GM12875 (cell line): ENCODE data around the gene PFDN2.
"Not testable (repeated sequence)": the region's sequence is repeated elsewhere in the genome, so short reads cannot be mapped to it uniquely, and the experiment has no call there.

Source experiments
- H3K4me3 ChIP-seq: one replicate; pipeline ENCODE4 v1.5.1; 2011; ENCODE audit warnings: low read depth, low read length, control low read depth
- CTCF ChIP-seq: IDR thresholded peaks from 2 replicates; pipeline ENCODE4 v1.5.1; 2011; ENCODE audit warnings: low read depth, mild to moderate bottlenecking, control low read depth, inconsistent platforms, low read length, moderate library complexity, borderline replicate concordance; ENCODE audit not compliant: insufficient read depth

PFDN2 gene

GRCh38 chr1:161122967-161123366, 5.1 kb upstream of the PFDN2 start:
- no peak for TF ChIP-seq CTCF
- H3K4me3 ChIP-seq: no peak overlapping the region

GRCh38 chr1:161121834-161122233, 4.0 kb upstream of the PFDN2 start:
- H3K4me3 ChIP-seq: no peak overlapping the region
- TF ChIP-seq CTCF: no peak

GRCh38 chr1:161121042-161121650, 3.3 kb upstream of the PFDN2 start:
- TF ChIP-seq CTCF: no peak
- H3K4me3 ChIP-seq: no peak overlapping the region

GRCh38 chr1:161119092-161119903, 1.5 kb upstream of the PFDN2 start:
- H3K4me3 ChIP-seq: peak overlapping the region; percentile 100
- peak; percentile 47; the same call in 1 of the 2 replicates for TF ChIP-seq CTCF

GRCh38 chr1:161115961-161116360, 1.9 kb downstream of the PFDN2 start:
- not testable (repeated sequence) for H3K4me3 ChIP-seq

GRCh38 chr1:161115132-161115711, 2.6 kb downstream of the PFDN2 start:
- no peak overlapping the region for H3K4me3 ChIP-seq
- no peak for TF ChIP-seq CTCF

- no peak overlapping the region for H3K4me3 ChIP-seq
- no peak for TF ChIP-seq CTCF
Measured at GRCh38 chr1:161114556-161114955, 3.3 kb downstream of the PFDN2 start.
